PFSK-1 (cell line): ENCODE data around the gene PTPMT1.

ENCODE experiments used
- FOXP2 ChIP-seq: optimal IDR thresholded peaks from 2 replicates; pipeline ENCODE3; 2011; ENCODE audit warnings: borderline replicate concordance, control low read depth, inconsistent platforms; ENCODE audit not compliant: insufficient read depth; ENCODE audit errors: extremely low read length, extremely low read depth
- POLR2AphosphoS5 ChIP-seq: IDR thresholded peaks from 2 replicates; pipeline ENCODE4 v1.6.1; 2012; ENCODE audit warnings: low read depth, mild to moderate bottlenecking, control low read depth, low read length, moderate library complexity
- SIN3A ChIP-seq: IDR thresholded peaks from 2 replicates; pipeline ENCODE4 v1.6.1; 2012; ENCODE audit warnings: mild to moderate bottlenecking, low read length, moderate library complexity, borderline replicate concordance; ENCODE audit not compliant: insufficient read depth
- TAF1 ChIP-seq: IDR thresholded peaks from 2 replicates; pipeline ENCODE4 v1.6.1; 2012; ENCODE audit warnings: low read length, control low read depth, borderline replicate concordance; ENCODE audit not compliant: insufficient read depth
- TF ChIP-seq, protein P1 (sequence below), 2 experiments: IDR thresholded peaks; 2 replicates each; pipeline versions ENCODE4 v1.6.1 to v1.8.0; 2011 to 2012; ENCODE audit warnings: low read depth in 2 of 2, low read length in 2 of 2, control low read depth in 1 of 2, inconsistent platforms in 1 of 2, mild to moderate bottlenecking in 1 of 2, moderate library complexity in 1 of 2; ENCODE audit not compliant: insufficient read depth in 1 of 2

Gene PTPMT1

DNA sequence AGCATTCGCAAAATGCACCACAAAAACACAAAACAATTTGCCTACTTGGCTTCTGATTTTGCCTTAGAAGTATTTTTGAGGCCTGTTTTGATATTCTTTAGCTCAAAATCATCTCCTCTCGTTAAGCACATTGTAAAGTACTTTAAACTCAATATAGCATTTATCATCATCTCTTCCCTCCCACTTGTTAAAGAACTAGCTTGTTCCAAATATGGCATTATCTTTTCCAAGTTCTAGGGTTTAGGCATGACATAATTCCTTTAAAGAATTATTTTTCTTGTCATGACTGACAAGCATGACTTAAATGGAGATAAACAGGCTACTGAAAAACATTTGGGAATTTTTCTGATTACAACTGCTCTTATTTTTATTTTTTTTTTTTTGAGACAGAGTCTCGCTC lies 33.7 kb upstream of the PTPMT1 start:
- no peak for TF ChIP-seq FOXP2
- TF ChIP-seq, protein P1, sequence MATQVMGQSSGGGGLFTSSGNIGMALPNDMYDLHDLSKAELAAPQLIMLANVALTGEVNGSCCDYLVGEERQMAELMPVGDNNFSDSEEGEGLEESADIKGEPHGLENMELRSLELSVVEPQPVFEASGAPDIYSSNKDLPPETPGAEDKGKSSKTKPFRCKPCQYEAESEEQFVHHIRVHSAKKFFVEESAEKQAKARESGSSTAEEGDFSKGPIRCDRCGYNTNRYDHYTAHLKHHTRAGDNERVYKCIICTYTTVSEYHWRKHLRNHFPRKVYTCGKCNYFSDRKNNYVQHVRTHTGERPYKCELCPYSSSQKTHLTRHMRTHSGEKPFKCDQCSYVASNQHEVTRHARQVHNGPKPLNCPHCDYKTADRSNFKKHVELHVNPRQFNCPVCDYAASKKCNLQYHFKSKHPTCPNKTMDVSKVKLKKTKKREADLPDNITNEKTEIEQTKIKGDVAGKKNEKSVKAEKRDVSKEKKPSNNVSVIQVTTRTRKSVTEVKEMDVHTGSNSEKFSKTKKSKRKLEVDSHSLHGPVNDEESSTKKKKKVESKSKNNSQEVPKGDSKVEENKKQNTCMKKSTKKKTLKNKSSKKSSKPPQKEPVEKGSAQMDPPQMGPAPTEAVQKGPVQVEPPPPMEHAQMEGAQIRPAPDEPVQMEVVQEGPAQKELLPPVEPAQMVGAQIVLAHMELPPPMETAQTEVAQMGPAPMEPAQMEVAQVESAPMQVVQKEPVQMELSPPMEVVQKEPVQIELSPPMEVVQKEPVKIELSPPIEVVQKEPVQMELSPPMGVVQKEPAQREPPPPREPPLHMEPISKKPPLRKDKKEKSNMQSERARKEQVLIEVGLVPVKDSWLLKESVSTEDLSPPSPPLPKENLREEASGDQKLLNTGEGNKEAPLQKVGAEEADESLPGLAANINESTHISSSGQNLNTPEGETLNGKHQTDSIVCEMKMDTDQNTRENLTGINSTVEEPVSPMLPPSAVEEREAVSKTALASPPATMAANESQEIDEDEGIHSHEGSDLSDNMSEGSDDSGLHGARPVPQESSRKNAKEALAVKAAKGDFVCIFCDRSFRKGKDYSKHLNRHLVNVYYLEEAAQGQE (IDR thresholded peaks at IDR 0.05; ENCODE audit: insufficient read depth in 1 of 2, low read depth in 2 of 2, low read length in 2 of 2) = no peak
- no peak for TF ChIP-seq TAF1
- TF ChIP-seq POLR2AphosphoS5 = no peak
- no peak for TF ChIP-seq SIN3A

DNA sequence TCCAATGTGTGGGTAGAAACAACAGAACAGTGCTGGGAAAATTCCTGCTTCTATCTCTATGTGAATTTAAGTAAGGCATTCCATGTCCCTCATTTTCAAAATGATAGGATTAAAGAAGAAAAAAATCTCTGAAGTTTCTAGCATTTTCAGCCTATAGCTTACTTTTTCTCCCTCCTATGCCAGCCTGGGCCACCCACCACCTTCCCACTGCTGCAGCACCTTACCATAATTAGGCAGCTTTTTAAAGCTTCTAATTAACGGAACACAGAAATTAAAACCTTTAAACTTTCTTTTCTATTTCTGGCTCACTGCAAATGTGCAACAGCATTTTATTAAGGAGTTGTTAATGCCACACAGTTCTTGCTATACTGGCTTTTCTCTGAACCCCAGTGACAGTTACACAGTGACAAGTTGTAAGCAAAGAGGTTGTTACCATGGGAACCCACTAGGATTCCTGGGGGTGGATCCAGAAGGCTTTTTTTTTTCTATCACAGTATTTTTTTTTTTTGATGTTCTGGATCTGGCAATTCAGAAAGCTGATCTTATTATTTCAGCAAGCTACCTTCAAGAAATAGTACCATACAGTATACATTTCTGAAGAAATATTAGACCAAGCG lies 32.7 kb upstream of the PTPMT1 start:
- no peak for TF ChIP-seq POLR2AphosphoS5
- TF ChIP-seq, protein P1 (IDR thresholded peaks at IDR 0.05; ENCODE audit: insufficient read depth in 1 of 2, low read depth in 2 of 2, low read length in 2 of 2) = no peak
- TF ChIP-seq FOXP2 = no peak
- TF ChIP-seq SIN3A = no peak
- TF ChIP-seq TAF1 = no peak

GRCh38 chr11:47533690-47534151 lies 31.7 kb upstream of the PTPMT1 start:
- TF ChIP-seq SIN3A = no peak
- TF ChIP-seq, protein P1 (IDR thresholded peaks at IDR 0.05; ENCODE audit: insufficient read depth in 1 of 2, low read depth in 2 of 2, low read length in 2 of 2) = no peak
- TF ChIP-seq POLR2AphosphoS5 = no peak
- TF ChIP-seq TAF1 = no peak
- no peak for TF ChIP-seq FOXP2

DNA sequence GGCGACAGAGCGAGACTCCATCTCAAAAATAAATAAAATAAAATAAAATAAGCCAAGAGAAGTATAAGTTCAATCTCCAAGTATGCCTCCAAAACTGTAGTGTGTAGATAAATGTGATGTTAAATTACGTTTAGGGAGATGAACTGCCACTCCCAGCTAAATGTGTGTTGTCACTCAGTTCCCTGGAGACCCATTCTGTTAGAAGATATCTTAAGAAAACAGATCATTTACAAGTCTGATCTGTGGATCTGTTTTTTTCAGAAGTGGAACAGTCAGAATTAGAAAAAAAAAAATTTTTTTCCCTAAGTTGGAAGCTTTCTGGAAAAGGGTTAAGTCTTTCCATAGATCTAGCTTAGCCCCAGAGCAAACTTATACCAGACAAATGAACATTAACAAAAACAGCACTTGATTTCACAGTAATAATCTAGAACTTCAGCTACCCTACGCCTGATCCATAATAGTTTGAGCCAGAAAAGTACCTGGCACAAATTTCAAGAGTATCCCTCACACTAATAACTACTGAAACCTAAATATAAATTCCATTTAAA lies 30.6 kb upstream of the PTPMT1 start:
- TF ChIP-seq SIN3A = no peak
- no peak for TF ChIP-seq POLR2AphosphoS5
- no peak for TF ChIP-seq TAF1
- TF ChIP-seq FOXP2 = no peak
- TF ChIP-seq, protein P1 (IDR thresholded peaks at IDR 0.05; ENCODE audit: insufficient read depth in 1 of 2, low read depth in 2 of 2, low read length in 2 of 2) = no peak

GRCh38 chr11:47536915-47537314 lies 28.5 kb upstream of the PTPMT1 start:
- TF ChIP-seq TAF1 (no peak), POLR2AphosphoS5 (no peak), FOXP2 (no peak), SIN3A (no peak)
- TF ChIP-seq, protein P1 (IDR thresholded peaks at IDR 0.05; ENCODE audit: insufficient read depth in 1 of 2, low read depth in 2 of 2, low read length in 2 of 2) = no peak
